Upper lobe of left lung (tissue), 4 donors: ENCODE measurements around the gene TEAD4.

Experiments used
- POLR2AphosphoS5 ChIP-seq, 2 donors: sonication (generic); formaldehyde crosslinking; IDR thresholded peaks; one replicate each; pipeline ENCODE4 v1.5.1; 2017; ENCODE audit warnings: antibody characterized with exemption in 2 of 2
- TF ChIP-seq, protein P1 (sequence below), 6 experiments: fragments of 450-650 bp in 4 of 6; fragments of 200-600 bp in 2 of 6; sonication (generic) in 2 of 6; IDR thresholded peaks; one replicate each; pipeline ENCODE4 v1.5.1; 2016 to 2019; ENCODE audit warnings: antibody characterized with exemption in 6 of 6

DNA sequence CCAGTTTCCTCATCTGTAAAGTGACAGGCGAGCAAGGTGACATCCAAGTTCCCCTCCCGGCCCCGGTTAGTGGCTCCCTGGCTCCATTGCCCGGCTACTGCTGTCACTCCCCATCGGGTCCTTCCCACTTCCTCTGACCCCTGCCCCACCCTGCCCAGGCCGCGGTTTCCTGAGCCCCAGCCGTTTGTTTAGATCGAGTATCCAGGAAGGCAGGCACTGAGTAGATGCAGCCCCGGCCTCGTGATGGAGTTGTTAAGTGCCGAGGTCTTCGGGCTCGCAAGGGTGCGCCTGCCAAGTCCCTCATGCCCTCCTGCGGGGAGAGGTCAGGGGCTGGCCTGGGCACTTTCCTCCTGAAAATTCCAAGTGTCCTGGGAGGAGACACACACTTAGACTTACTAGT is 55.4 kb downstream of the TEAD4 start:
- TF ChIP-seq, protein P1, sequence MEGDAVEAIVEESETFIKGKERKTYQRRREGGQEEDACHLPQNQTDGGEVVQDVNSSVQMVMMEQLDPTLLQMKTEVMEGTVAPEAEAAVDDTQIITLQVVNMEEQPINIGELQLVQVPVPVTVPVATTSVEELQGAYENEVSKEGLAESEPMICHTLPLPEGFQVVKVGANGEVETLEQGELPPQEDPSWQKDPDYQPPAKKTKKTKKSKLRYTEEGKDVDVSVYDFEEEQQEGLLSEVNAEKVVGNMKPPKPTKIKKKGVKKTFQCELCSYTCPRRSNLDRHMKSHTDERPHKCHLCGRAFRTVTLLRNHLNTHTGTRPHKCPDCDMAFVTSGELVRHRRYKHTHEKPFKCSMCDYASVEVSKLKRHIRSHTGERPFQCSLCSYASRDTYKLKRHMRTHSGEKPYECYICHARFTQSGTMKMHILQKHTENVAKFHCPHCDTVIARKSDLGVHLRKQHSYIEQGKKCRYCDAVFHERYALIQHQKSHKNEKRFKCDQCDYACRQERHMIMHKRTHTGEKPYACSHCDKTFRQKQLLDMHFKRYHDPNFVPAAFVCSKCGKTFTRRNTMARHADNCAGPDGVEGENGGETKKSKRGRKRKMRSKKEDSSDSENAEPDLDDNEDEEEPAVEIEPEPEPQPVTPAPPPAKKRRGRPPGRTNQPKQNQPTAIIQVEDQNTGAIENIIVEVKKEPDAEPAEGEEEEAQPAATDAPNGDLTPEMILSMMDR (IDR thresholded peaks at IDR 0.05), result no peak
- TF ChIP-seq POLR2AphosphoS5 (IDR thresholded peaks at IDR 0.05), result peak in 1 of 2 donors; percentile 22
